ENCODE results near the gene CLIP1.

GRCh38 chr12:122276242-122276641 lies 146.2 kb downstream of the CLIP1 start:
- TF ChIP-seq CTCF (IDR thresholded peaks at IDR 0.05; ENCODE audit: low read depth, low read length) (no peak), EZH2phosphoT487 (IDR thresholded peaks at IDR 0.05; ENCODE audit: low read depth) (no peak)
